Esophagus muscularis mucosa (tissue), 4 donors: ENCODE measurements around the gene ERVW-1. TPM values are rescaled to one million over a fixed set of nuclear protein-coding genes. Genes with fewer than 3 reads are reported as not detected.
"Not testable (repeated sequence)": the region's sequence is repeated elsewhere in the genome, so short reads cannot be mapped to it uniquely, and the experiment has no call there.

Source experiments
- DNase-seq: peaks from one replicate; pipeline ENCODE4 v3.0.0-alpha.2; 2017; ENCODE audit errors: extremely low spot score
- H3K27ac ChIP-seq, 4 donors: fragments of 200-600 bp; sonication (generic); replicated peaks in 1 of 4; 1 replicate in 3 of 4; 2 replicates in 1 of 4; pipeline ENCODE4 v1.5.1; 2016 to 2019; ENCODE audit warnings: mild to moderate bottlenecking in 1 of 4
- H3K27me3 ChIP-seq, 4 donors: fragments of 200-600 bp; sonication (generic); one replicate each; pipeline versions ENCODE4 v1.5.1 to v1.6.0; 2016 to 2019
- H3K36me3 ChIP-seq, 4 donors: fragments of 200-600 bp; sonication (generic); one replicate each; pipeline ENCODE4 v1.5.1; 2016 to 2019
- H3K4me1 ChIP-seq, 4 donors: fragments of 200-600 bp; sonication (generic); one replicate each; pipeline ENCODE4 v1.5.1; 2016 to 2019
- H3K4me3 ChIP-seq, 4 donors: fragments of 200-600 bp; sonication (generic); 1 replicate in 2 of 4; 2 replicates in 2 of 4; pipeline ENCODE4 v1.5.1; 2016 to 2019; ENCODE audit warnings: mild to moderate bottlenecking in 4 of 4, moderate library complexity in 1 of 4
- H3K9me3 ChIP-seq, 4 donors: fragments of 200-600 bp; sonication (generic); 1 replicate in 3 of 4; 2 replicates in 1 of 4; pipeline ENCODE4 v1.5.1; 2016 to 2019
- CTCF ChIP-seq, 3 experiments: fragments of 200-600 bp in 2 of 3; fragments of 450-650 bp in 1 of 3; sonication (generic) in 2 of 3; IDR thresholded peaks; one replicate each; pipeline ENCODE4 v1.5.1; 2017 to 2019; ENCODE audit warnings: antibody characterized with exemption in 3 of 3, mild to moderate bottlenecking in 2 of 3, moderate library complexity in 1 of 3
- EP300 ChIP-seq: sonication (generic); formaldehyde crosslinking; IDR thresholded peaks from one replicate; pipeline ENCODE4 v1.6.1; 2017; ENCODE audit warnings: antibody characterized with exemption
- POLR2A ChIP-seq: fragments of 450-650 bp; IDR thresholded peaks from one replicate; pipeline ENCODE4 v1.6.1; 2017; ENCODE audit warnings: antibody characterized with exemption, moderate library complexity, mild to moderate bottlenecking, low read depth
- POLR2AphosphoS5 ChIP-seq, 2 donors: sonication (generic); formaldehyde crosslinking; IDR thresholded peaks; one replicate each; pipeline ENCODE4 v1.6.1; 2017; ENCODE audit warnings: antibody characterized with exemption in 2 of 2
- WGBS: methylation state at CpG from one replicate; pipeline ENCODE4 v1.1.5; 2018; 5-methylcytosine and 5-hydroxymethylcytosine counted together
- intact Hi-C: fragments of 100-400 bp; cut with DNase I; formaldehyde crosslinking; loops from one replicate; pipeline ENCODE4 v1.15.1; 2023
- total RNA-seq, 4 donors: library from RNA; depleted of rRNA; stranded (reverse); fragments of >200 nt; gene quantifications; one replicate each; pipeline versions ENCODE4 v1.1.0 to v1.2.1, GENCODE V29; 2016

The ERVW-1 gene, protein sequence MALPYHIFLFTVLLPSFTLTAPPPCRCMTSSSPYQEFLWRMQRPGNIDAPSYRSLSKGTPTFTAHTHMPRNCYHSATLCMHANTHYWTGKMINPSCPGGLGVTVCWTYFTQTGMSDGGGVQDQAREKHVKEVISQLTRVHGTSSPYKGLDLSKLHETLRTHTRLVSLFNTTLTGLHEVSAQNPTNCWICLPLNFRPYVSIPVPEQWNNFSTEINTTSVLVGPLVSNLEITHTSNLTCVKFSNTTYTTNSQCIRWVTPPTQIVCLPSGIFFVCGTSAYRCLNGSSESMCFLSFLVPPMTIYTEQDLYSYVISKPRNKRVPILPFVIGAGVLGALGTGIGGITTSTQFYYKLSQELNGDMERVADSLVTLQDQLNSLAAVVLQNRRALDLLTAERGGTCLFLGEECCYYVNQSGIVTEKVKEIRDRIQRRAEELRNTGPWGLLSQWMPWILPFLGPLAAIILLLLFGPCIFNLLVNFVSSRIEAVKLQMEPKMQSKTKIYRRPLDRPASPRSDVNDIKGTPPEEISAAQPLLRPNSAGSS
- not detected for total RNA-seq

DNA sequence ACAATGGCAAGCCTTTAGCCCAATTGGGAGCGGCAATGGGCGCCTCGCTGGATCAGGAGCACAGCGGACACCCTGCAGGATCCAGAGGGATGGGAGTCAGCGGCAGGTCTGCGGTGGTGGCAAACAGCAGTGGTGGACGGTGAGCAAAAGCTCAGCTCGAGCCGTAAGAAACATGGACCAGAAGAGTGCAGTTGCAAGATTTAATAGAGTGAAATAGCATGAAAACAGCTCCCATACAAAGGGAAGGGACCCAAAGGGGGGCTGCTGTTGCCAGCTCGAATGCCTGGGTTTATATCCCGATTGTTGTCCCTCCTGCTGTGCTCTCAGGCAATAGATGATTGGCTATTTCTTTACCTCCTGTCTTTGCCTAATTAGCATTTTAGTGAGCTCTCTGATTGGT is at the start of gene ERVW-1:
ERVW-1 (minus strand) TSS at position 266 of the 400 bp plus-strand sequence. CDS start 7,565 bp downstream, outside the sequence.
- H3K4me3 ChIP-seq, DNase-seq, H3K27me3 ChIP-seq, H3K9me3 ChIP-seq, H3K4me1 ChIP-seq, H3K27ac ChIP-seq, intact Hi-C loops: not testable (repeated sequence)
- 98% methylated on average over 11 of the region's 11 CpGs for WGBS
- H3K36me3 ChIP-seq = peaks cover 0 to 59% (median 32%) of the 10 kb centered on the region in 4 donors

GRCh38 chr7:92523110-92523509 is 45.4 kb upstream of the ERVW-1 start:
- 88% methylated on average over 2 of the region's 2 CpGs for WGBS
- intact Hi-C loops = no loop called here

GRCh38 chr7:92520024-92520423 is 42.3 kb upstream of the ERVW-1 start:
- TF ChIP-seq EP300 (no peak), POLR2A (no peak)
- Histone ChIP-seq H3K27me3 (no peaks in the 10 kb centered on the region), H3K9me3 (no peaks in the 10 kb centered on the region), H3K4me3 (no peak overlapping the region), H3K4me1 (no peaks in the 10 kb centered on the region), H3K36me3 (peaks cover 24 to 55% (median 34%) of the 10 kb centered on the region in 4 donors), H3K27ac (no peak overlapping the region)
- no peak for DNase-seq
- 56% methylated on average over 1 of the region's 1 CpG for WGBS
- intact Hi-C loops = no loop called here

More at GRCh38 chr7:92523110-92523509, 45.4 kb upstream of the ERVW-1 start:
- DNase-seq = no peak
- peaks cover 13 to 20% (median 16%) of the 10 kb centered on the region in 4 donors for H3K4me1 ChIP-seq
- no peak overlapping the region for H3K4me3 ChIP-seq
- H3K9me3 ChIP-seq = no peaks in the 10 kb centered on the region
- no peaks in the 10 kb centered on the region for H3K27me3 ChIP-seq
- no peak overlapping the region for H3K27ac ChIP-seq
- TF ChIP-seq CTCF (IDR thresholded peaks at IDR 0.05) (no peak), POLR2AphosphoS5 (IDR thresholded peaks at IDR 0.05) (no peak), POLR2A (no peak), EP300 (no peak)
- peaks cover 5 to 24% (median 10%) of the 10 kb centered on the region in 4 donors for H3K36me3 ChIP-seq

GRCh38 chr7:92517631-92518030 is 39.9 kb upstream of the ERVW-1 start:
- 71% methylated on average over 3 of the region's 3 CpGs for WGBS
- DNase-seq = no peak
- H3K4me1 ChIP-seq = no peaks in the 10 kb centered on the region
- intact Hi-C loops = no loop called here
- H3K36me3 ChIP-seq = peaks cover 24 to 65% (median 40%) of the 10 kb centered on the region in 4 donors
- TF ChIP-seq CTCF (IDR thresholded peaks at IDR 0.05) = no peak
- TF ChIP-seq POLR2AphosphoS5 (IDR thresholded peaks at IDR 0.05) = no peak
- H3K4me3 ChIP-seq = no peak overlapping the region
- no peaks in the 10 kb centered on the region for H3K9me3 ChIP-seq
- H3K27ac ChIP-seq = no peak overlapping the region
- H3K27me3 ChIP-seq = no peaks in the 10 kb centered on the region

DNA sequence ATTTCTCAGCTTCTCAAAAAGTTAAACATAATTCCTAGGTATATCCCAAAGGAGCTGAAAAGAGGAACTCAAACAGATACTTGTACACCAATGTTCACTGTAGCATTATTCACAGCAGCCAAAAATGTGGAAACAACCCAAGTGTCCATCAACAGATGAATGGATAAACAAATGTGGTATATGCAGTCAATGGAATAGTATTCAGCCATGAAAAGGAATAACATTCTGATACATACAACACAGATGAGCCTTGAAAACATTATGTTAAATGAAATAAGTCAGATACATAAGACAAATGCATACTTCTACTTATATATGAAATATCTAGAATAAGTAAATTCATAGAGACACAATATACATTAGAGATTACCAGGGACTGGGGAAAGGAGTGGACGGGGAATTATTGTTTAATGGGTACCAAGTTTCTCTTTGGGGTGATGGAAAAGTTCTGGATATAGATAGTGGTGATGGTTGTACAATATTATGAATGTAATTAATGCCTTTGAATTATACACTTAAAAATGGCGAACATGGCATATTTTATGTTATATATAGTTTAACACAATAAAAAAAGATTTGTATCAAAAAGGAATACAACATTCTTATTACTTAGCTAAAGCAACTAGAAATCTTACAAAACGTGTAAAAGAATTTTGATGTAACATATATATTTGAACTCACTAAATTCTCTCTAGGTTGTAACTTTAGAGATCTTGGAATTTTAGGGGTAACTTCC is 35.6 kb upstream of the ERVW-1 start:
- WGBS = 60% methylated on average over 3 of the region's 3 CpGs
- Histone ChIP-seq H3K9me3 (no peaks in the 10 kb centered on the region), H3K4me3 (no peak overlapping the region), H3K27me3 (no peaks in the 10 kb centered on the region), H3K27ac (no peak overlapping the region), H3K36me3 (peaks cover 28 to 82% (median 60%) of the 10 kb centered on the region in 4 donors), H3K4me1 (no peaks in the 10 kb centered on the region)
- no peak for TF ChIP-seq EP300
- intact Hi-C loops = no loop called here
- DNase-seq = no peak

DNA sequence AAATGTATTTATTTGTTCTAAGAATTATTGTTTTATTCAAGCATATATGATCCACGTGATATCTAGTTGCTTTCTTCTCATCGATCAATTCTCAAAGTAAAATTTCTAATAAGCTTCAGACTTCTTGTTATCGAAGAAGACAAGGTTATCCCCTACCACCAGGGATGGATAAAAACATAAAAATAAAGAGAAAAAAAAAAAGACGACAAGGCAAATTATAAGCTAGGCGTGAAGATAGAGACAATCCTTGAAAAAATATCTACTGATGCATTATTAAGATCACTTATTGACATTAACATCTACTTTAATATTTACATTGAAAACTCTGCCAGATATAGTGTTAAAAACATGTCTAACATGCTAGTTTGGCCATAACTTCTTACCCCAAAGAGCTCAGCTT is 31.2 kb upstream of the ERVW-1 start:
- no peak for DNase-seq
- Histone ChIP-seq H3K36me3 (peaks cover 19 to 94% (median 67%) of the 10 kb centered on the region in 4 donors), H3K9me3 (no peaks in the 10 kb centered on the region), H3K27ac (no peak overlapping the region), H3K27me3 (no peaks in the 10 kb centered on the region), H3K4me3 (no peak overlapping the region), H3K4me1 (no peaks in the 10 kb centered on the region)
- WGBS = 97% methylated on average over 5 of the region's 5 CpGs
- intact Hi-C loops = loop anchor here (10.0 kb wide), 1 partner anchor 294 kb away; no protein-coding TSS in a partner anchor
- TF ChIP-seq CTCF (IDR thresholded peaks at IDR 0.05) (no peak), POLR2AphosphoS5 (IDR thresholded peaks at IDR 0.05) (no peak), POLR2A (no peak), EP300 (no peak)
